Cardiac muscle cell (in vitro differentiated cells and primary cell): ENCODE measurements around the gene L2HGDH. TPM values are rescaled to one million over a fixed set of nuclear protein-coding genes. Genes with fewer than 3 reads are reported as not detected.

Experiments used
- DNase-seq, 2 donors: peaks; one replicate each; pipeline versions ENCODE4 v3.0.0 to v3.0.0-alpha.2; 2010 to 2017; ENCODE audit warnings: low read depth in 1 of 2, low spot score in 1 of 2
- H3K27ac ChIP-seq: fragments of 200-600 bp; sonication (generic); 2 replicates; pipeline ENCODE4 v1.5.1; 2016
- H3K27me3 ChIP-seq: fragments of 200-600 bp; sonication (generic); 2 replicates; pipeline ENCODE4 v1.6.0; 2016; ENCODE audit warnings: control low read depth
- H3K36me3 ChIP-seq: fragments of 200-600 bp; sonication (generic); 2 replicates; pipeline ENCODE4 v1.5.1; 2016; ENCODE audit warnings: control low read depth
- H3K4me1 ChIP-seq: fragments of 200-600 bp; sonication (generic); 2 replicates; pipeline ENCODE4 v1.8.1; 2017; ENCODE audit warnings: low read depth, mild to moderate bottlenecking, mixed run types
- H3K4me3 ChIP-seq: fragments of 200-600 bp; sonication (generic); 2 replicates; pipeline ENCODE4 v1.5.1; 2016; ENCODE audit warnings: mild to moderate bottlenecking
- H3K9me3 ChIP-seq: fragments of 200-600 bp; sonication (generic); 2 replicates; pipeline ENCODE4 v1.5.1; 2017; ENCODE audit warnings: low read depth, mild to moderate bottlenecking, control low read depth
- CTCF ChIP-seq: IDR thresholded peaks from 2 replicates; pipeline ENCODE4 v1.5.1; 2012; ENCODE audit warnings: low read depth, mild to moderate bottlenecking, low read length
- polyA plus RNA-seq: library from polyadenylated mRNA; unstranded; fragments of >200 nt; fragmentation: Nextera tagmentation; extraction: Ambion mirVana; gene quantifications from 2 replicates; pipeline ENCODE4 v1.2.1, GENCODE V29; 2016
- total RNA-seq: library from RNA; depleted of rRNA; stranded (reverse); fragments of >200 nt; gene quantifications from 2 replicates; pipeline ENCODE4 v1.2.3, GENCODE V29; 2016

The L2HGDH gene
- total and polyA plus RNA-seq, 2 experiments from 2014 or later = 9.4 to 13.8 TPM

- Histone ChIP-seq H3K9me3 (no peaks in the 10 kb centered on the region), H3K36me3 (no peaks in the 10 kb centered on the region), H3K4me1 (peaks cover 22% of the 10 kb centered on the region), H3K4me3 (peak overlapping the region; percentile 57), H3K27ac (peak overlapping the region; percentile 93), H3K27me3 (no peaks in the 10 kb centered on the region)
- TF ChIP-seq CTCF = no peak
- no peak for DNase-seq
Measured at GRCh38 chr14:50230401-50230700, 81.7 kb downstream of the L2HGDH start.

DNA sequence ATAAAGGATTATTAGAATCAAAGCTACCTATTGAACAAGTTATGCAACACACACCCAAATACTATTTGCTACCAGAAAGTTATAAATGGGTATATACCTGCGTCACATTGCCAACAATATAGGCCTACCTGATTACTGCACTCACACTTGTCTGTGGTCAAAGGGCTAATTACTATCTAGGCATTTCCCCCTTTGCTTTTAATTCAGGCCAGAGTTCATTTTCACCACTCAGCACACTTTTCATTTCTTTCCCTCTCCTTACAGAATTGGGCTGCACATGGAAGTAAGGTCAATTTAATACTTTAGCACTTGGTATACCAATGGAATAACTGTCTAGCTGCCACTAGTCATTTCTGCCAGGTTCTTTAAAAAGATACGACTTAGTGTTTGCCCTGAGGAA lies 82.3 kb downstream of the L2HGDH start:
- Histone ChIP-seq H3K9me3 (no peaks in the 10 kb centered on the region), H3K27me3 (no peaks in the 10 kb centered on the region), H3K27ac (peak overlapping the region; percentile 93), H3K4me1 (peaks cover 25% of the 10 kb centered on the region), H3K4me3 (peak overlapping the region; percentile 57), H3K36me3 (no peaks in the 10 kb centered on the region)
- TF ChIP-seq CTCF = no peak
- no peak for DNase-seq

DNA sequence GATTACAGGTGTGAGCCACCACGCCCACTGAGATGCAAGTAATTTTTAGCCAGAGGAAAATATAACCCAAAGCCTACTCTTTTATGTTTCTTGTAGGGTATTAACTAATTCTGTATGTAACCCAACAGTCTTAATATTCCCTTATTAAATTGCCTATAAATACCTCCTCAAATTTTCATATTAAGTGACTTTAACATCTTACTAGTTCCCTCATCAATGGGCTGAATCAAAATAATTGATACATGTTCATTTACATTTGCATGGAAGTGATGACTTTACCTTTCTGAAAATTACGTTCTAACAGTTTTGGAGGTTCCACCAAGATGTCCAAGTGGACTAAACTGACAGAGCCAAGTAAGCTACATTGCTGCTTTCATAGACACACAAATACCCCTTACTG lies 83.7 kb downstream of the L2HGDH start:
- Histone ChIP-seq H3K36me3 (no peaks in the 10 kb centered on the region), H3K4me1 (peaks cover 25% of the 10 kb centered on the region), H3K27me3 (no peaks in the 10 kb centered on the region), H3K27ac (no peak overlapping the region), H3K9me3 (no peaks in the 10 kb centered on the region), H3K4me3 (no peak overlapping the region)
- no peak for DNase-seq
- TF ChIP-seq CTCF = no peak

- DNase-seq = no peak
- H3K4me3 ChIP-seq = no peak overlapping the region
- H3K4me1 ChIP-seq = peaks cover 17% of the 10 kb centered on the region
Measured at GRCh38 chr14:50225974-50226297, 86.1 kb downstream of the L2HGDH start.

DNA sequence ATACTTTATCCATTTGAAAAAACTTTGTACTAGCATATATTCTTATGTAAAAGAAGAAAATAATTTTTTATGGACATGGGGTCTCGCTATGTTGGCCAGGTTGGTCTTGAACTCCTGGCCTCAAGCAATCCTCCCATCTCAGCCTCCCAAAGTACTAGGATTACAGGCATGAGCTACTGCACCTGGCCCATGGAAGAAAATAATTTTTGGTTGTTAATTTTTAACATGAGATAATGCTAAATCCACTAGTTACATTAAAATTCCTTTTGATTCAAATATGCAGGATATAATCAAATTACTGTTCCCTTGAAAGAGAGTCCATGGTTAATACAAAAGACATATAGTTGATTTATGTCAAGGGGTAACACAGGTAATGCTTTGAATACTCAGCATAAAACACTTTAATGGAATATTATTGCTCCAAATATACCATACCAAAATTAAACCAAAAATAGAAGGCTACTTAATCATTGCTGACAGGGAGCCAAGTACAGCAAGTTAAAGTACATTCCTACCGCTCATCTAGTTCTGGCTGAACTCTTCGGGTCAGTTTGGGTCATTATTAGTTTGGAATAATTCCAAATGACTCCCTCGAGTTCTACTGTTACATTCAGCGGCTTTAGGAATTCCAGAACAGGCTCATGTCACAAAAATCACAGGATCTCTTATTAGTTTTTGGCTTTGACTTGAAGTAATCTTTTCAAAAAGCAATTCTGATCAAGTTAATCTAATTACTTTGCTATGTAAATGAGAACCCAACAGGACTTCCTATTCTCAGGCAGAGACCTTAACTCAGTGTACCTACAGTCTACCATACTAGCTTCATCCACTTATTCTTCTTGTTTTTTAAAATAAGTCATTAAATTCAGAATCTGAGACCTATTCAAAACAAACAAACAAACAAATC lies 86.7 kb downstream of the L2HGDH start:
- Histone ChIP-seq H3K36me3 (no peaks in the 10 kb centered on the region), H3K4me3 (no peak overlapping the region), H3K27ac (peak overlapping the region; percentile 42), H3K9me3 (no peaks in the 10 kb centered on the region), H3K4me1 (peaks cover 17% of the 10 kb centered on the region), H3K27me3 (no peaks in the 10 kb centered on the region)
- DNase-seq = peak; percentile 58 to 88
- TF ChIP-seq CTCF = no peak

More at GRCh38 chr14:50225974-50226297, 86.1 kb downstream of the L2HGDH start:
- Histone ChIP-seq H3K27ac (peak overlapping the region; percentile 42), H3K9me3 (no peaks in the 10 kb centered on the region), H3K27me3 (no peaks in the 10 kb centered on the region), H3K36me3 (no peaks in the 10 kb centered on the region)
- no peak for TF ChIP-seq CTCF
